HG02588 (cell line): ENCODE results near the gene FBXL12.
"Not testable (repeated sequence)": the region's sequence is repeated elsewhere in the genome, so short reads cannot be mapped to it uniquely, and the experiment has no call there.

Experiments used
- ATAC-seq: cut with Tn5 transposase; IDR thresholded peaks from one replicate; pipeline ENCODE4 v1.9.1; 2021; ENCODE audit warnings: mild to moderate bottlenecking, moderate library complexity; ENCODE audit not compliant: unreplicated experiment

FBXL12 gene, protein sequence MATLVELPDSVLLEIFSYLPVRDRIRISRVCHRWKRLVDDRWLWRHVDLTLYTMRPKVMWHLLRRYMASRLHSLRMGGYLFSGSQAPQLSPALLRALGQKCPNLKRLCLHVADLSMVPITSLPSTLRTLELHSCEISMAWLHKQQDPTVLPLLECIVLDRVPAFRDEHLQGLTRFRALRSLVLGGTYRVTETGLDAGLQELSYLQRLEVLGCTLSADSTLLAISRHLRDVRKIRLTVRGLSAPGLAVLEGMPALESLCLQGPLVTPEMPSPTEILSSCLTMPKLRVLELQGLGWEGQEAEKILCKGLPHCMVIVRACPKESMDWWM

DNA sequence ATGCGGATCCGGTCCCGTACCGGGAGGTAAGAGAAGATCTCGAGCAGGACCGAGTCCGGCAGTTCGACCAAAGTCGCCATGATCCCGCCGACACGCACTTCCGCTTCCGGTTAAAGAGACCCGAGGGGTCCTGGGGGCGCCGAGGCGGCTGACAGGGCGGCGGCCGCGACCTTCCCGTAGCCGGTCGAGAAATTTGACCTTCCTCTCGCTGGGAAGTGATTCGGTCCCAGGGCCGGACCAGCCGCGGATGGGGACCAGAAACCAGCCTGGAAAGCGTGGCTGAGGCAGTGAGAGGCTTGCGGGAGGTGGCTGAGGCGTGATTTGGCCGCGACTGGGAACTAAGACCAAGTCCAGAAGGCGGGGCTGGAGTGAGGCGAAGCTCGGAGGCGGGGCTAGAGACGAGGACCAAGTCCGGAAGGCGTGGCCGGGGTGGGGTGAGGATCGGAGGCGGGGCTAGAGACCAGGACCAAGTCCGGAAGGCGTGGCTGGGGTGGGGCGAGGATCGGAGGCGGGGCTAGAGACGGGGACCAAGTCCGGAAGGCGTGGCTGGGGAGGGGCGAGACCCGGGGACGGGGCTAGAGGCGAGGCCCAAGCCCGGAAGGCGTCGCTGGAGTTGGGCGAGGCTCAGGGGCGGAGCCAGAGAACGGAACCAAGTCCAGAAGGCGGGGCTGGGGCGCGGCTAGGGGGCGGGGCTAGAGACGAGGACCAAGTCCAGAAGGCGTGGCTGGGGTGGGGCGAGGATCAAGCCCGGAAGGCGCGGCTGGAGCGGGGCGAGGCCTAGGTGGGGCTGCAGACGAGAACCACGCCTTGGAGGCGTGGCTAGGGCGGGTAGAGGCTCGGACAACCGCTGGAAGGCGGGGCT, at the start of gene FBXL12:
FBXL12 (minus strand) TSS at position 346 of the 862 bp plus-strand sequence; CDS start at position 80, 266 bp downstream.
- ATAC-seq, result peak; percentile 83

DNA sequence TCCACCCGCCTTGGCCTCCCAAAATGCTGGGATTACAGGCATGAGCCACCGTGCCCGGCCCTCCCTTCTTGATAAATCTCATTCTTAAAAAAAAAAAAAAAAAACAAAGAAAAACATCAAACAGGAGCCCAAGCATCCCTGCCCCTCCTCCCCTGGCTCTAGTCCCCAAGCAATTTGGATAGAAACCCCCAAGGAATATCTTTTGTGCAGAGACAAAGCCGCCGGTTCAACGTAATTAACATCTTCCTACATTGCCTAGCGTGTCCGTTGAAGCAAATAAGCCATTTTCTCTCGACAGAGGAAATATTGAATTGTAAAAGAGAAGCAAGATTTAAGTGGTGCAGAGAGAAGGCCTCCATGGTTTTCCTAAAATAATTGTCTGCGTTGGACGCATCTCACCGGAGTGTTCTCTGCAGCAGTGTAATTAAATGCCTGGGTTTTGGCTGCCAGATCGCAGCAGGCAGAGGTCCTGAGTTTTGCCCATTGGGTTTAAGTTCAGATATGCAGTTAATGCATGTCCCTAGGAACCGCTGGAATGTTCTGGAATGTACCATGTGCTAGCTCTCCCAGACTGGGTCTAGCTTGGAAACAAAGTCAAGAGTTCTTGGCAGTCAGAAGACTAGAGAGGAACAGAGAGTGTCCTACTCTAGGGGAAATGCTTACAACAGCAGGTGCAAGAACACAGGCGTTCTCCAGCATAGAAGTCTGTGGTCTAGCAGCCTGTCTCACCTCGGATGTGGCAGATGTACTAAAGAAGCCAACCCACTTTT, 47.0 kb upstream of the FBXL12 start:
- ATAC-seq, result no peak

DNA sequence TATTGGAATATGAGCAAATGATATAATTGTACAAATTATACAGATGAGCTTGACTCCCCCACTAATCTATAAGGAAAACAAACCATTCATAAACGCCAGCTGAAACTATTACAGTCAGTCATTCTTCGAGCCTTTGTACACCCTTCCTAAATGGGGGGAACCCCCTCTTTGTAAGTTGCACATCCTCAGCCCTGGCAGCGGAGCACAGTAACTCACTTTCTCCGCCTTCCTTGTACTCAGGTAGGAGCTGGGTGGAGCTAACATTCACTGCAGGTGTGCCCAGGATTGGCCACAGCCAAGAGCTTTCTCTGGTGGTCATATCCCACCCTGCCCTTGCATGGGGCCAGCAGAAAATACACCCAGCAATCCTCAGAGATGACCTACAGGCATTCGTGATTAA, 44.9 kb upstream of the FBXL12 start:
- no peak for ATAC-seq

DNA sequence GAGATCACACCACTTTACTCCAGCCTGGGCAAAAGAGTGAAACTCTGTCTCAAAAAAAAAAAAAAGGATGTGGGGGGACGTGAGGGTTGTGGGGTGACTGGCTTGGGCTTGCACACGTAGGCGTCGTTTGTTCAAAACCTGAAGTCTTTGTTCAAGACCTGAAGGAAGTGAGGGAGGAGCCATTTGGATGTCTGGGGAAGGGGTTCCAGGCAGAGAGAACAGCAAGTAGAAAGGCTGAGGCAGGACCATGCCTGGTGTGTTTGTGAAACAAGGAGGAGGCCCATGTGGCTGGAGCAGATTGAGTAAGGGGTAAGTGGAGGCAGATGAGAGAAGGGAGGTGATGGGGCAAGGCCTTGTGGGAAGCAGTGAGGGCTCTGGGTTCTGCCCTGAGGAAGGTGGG, 44.1 kb upstream of the FBXL12 start:
- ATAC-seq, result no peak

DNA sequence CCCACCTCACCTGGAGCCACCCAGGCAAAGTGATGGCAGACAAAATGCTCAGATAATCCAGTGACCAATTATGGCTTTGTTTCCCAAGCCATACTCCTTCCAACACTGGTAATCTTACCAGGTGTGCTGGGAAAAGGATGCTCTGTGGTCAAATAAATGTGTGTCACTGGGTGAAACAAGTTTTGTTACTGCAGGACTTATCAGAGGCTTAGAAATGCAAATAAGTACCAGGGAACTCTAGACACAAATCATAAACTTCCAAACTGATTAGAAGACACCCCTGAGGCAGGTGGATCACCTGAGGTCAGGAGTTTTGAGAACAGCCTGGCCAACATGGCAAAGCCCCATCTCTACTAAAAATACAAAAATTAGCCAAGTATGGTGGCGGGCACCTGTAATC, 42.6 kb upstream of the FBXL12 start:
- ATAC-seq, result no peak

DNA sequence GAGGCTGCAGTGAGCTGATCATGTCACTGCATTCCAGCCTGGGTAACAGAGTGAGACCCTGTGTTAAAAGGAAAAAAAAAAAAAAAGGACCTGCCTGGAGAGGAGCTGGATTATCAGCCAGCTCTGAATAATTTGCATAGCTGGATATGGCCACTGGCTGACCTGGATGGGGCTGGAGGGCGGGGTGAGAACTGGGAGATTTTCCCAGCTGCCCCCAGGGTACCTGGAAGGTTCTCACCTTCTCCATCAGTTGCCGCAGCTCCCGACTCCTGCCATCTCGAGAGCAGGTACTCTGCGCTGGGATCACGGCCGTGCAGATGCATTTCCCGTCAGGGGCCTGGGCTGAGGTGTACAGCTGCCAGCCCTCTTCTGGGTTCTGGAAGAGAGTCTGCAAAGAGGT, 41.5 kb upstream of the FBXL12 start:
- no peak for ATAC-seq

DNA sequence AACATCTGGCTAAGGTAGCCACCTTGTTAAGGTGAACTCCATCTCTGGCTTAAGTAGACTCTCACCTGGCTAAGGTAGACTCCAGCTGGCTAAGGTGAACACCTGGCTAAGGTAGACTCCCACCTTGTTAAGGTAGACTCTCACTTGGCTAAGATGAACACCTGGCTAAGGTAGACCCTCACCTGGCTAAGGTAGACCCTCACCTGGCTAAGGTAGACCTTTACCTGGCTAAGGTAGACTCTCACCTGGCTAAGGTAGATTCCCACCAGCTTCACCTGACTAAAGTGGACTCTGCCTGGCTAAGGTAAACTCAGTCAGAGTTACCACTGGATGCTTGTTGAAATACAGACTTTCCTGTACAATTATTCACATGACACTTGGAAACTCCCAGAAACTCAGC, 39.9 kb upstream of the FBXL12 start:
- ATAC-seq, result no peak

DNA sequence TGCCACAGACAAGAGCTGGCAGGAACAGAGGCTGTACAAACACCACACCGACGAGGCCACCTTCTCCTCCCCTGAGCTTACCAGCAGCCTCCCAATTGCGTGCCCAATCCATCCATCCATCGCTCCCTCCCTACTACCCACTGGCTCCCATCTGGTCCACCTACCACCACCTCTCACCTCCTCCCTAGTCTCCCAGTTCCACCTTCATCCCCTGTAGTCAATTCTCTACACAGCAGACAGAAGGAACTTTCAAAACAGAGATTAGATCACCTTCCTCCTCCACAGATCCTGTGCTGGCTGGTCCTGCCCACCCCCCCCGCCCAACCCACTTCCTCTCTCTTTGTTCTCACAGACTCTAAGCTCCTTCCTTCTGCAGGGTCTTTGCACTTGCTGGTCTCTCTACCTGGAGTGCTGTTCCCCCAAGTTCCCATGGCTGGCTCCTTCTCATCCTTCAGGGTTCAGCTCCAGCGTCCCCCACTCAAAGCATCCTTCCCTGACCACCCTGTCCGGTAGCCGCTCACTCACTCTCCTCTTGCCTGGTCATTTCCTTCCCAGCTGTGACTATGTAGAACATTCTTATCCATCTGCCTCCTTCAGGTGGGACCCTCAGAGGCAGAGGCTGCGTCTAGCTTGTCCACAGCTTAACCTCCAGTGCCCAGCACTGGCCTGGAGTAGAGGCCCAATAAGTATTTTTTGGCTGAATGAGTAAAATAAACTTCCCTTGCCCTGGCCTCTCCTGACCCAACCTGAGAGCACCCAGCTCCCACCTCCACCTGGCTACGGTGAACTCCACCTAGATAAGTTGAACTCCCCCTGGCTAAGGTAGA, 39.3 kb upstream of the FBXL12 start:
- ATAC-seq, result no peak

DNA sequence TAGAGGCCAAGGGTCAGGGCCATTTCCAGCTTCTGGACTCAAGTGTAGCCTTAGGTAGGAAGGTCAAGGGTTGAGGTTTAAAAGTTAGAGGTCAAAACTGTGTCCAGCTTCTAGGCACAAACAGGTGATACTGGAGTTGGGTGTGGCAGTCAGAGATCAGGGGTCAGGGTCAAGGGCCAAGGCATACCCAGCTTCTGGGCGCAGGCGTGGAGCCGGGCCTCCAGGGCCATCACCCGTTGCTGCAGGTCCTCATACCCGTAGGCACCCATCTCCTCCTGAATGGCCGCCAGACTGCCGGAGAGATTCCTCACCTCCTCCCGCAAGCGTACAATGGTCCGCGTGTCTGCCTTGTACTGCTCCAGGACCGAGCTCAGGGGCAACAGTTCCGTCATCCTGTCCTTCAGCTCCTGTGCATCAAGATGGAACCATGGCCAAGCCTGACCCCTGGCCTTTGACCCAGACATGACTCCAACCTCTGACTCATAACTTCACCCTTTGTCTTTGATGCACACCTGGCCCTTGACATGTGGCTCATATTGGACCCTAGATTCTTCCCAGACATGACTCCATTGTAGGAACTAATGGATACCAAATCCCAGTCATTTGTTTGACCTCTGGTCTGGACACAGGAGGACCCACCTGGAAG, 38.3 kb upstream of the FBXL12 start:
- no peak for ATAC-seq

DNA sequence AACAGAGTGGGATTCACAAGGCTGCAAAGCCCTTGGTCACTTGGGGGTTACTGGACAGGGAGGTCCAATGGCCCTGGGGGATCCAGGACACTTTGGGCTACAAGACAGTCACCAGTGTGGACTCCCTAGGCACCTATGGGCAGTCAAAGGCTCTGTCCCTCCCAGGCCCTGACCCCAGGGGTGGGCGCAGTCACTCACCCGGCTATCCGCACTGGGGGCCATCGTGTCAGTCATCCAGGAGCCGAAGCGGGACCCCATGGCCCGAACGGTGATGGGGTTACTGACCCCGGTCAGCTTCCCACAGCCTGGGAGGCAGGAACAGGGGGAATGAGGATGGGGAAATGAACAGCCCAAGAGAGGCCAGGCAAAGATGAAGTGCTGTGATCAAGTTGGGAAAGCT, 37.7 kb upstream of the FBXL12 start:
- no peak for ATAC-seq

DNA sequence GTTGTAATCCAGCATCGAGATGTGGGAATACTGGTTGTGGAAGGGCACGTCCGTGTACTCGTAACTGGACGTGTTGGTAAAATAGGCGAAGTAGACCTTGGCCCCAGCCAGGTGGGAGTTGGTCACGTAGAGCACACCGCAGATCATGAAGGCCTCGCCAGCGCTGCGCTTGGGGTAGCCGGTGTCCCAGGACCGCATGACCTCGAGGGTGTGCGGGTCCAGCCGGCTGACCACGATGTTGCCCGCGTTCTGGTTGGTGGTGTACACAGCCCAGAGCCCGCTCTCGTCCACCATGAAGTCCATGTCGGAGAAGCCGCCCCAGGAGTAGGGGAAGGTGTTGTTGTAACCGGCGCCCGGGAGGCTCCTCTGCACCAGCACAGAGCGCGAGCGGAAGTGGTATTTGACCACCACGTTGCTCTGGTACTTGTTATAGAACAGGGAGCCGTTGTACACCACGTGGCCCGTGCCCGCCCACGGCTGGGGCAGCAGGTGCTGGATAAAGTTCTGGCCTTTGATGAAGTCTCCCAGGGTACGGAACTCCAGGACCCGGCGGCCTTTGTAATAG, 35.5 kb upstream of the FBXL12 start:
- ATAC-seq, result no peak

DNA sequence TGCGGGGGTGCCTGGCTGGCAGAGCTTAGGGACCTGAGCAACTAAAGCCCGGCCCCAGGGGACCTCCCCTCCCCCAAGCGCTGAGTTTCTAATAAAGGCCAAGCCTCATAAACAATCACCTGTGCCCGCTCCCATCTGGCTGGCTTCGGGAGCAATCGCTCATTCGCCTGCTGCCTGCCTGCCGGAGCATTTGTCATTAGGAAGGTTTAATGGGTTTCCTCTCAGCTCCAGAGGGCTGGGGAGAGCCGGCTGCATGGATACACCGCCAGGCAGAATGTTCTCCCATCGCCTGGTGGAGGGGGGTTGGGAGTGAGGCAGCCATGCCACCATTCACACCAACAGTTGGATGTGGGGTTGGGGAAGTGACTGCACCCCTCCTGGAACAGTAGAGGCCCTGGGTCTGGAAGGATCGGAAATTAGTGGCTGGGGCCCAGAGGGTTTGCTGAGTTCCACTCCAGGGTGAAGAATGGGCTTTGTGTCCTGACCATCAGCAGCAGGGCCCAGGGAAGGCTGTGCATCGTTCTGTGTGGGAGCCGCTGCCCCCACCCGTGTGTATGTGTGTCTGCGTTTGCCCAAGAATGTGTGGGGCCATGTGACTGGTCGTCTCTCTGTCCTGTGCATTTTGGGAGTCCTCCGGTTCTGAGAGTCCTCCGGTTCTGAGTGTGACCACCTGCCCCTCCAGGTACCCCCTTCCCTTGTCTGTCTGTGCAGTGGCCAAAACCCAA, 31.5 kb upstream of the FBXL12 start:
- ATAC-seq, result no peak

DNA sequence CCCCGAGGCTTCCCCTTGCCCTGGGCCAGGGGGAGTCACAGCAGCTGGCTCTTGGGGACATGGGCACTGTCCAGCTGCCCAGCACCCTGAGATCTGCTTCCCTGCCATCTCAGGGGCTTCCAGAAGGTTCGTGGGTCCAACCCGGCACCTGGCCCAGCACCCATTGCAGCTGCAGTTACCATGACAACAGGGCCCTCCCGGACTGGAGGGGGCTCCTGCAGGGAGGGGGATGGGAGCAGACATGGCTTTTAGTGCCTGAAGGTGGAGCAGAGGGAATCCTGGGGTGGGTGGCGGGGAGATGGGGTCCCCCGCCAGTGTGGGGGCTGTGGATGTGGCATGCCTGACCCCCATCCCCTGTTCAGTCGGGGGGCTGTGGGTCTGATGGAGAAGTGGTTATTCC, 30.9 kb upstream of the FBXL12 start:
- no peak for ATAC-seq

DNA sequence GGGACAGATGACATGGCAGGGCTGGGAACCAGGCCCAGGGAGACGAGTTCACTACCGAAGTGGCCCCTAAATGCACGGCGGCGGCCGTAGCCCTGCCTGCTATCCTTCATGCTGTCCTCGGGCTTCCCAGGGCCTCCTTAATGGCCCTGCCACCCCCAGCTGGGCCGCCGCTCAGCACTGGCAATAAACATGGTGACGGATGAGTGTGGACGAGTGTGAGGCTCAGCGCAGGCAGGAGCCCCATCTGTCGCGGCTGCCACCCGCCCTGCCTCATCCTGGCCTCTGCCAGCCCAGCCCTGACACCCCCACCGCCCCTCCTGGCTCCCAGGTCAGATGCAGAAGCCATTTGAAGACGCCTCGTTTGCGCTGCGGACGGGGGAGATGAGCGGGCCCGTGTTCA, 29.9 kb upstream of the FBXL12 start:
- ATAC-seq, result no peak

DNA sequence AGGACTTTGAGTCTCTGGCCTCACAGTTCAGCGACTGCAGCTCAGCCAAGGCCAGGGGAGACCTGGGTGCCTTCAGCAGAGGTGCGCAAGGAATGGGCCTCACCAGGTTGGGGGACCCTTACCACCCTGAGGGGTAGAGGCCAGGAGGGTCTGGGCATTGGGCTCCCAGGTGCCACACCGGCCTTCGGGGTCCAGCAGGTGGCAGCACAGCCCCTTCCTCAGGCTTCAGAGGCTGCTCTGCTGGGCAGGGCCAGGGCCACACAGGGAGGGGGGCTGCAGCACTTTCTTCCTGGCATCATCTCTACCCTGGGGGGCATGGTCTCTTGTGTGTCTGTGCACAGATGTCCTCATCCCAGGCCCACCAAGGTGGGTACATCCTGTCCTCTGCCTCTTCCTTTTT, 29.2 kb upstream of the FBXL12 start:
- ATAC-seq, result no peak

DNA sequence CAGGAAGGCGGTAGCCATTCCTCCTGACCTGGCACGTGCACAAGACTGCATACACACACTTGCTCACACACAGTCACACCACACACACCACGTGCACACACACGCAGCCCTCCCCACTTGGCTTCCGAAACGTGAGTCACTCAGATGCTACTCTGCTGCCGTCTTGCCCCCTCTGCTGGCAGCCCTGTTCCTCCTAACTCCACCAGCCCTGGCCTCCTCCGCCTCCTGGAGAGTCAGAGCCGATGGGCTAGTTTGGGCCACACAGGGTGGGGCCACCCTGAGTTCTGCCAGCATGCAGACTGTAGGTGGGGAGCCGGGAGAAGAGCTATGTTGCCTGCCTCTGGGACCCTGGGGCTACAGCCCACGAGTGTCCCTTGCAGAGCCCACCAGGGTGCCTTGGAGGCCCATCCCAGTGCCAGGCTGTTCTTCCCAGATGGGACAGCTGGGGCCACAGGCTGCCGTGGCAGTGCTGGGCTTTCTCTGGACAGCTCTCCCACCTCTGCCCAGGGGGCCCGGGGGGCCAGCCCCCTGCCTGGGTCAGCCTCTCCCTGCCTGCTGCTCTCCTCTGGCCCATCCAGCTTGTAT, 28.3 kb upstream of the FBXL12 start:
- no peak for ATAC-seq

DNA sequence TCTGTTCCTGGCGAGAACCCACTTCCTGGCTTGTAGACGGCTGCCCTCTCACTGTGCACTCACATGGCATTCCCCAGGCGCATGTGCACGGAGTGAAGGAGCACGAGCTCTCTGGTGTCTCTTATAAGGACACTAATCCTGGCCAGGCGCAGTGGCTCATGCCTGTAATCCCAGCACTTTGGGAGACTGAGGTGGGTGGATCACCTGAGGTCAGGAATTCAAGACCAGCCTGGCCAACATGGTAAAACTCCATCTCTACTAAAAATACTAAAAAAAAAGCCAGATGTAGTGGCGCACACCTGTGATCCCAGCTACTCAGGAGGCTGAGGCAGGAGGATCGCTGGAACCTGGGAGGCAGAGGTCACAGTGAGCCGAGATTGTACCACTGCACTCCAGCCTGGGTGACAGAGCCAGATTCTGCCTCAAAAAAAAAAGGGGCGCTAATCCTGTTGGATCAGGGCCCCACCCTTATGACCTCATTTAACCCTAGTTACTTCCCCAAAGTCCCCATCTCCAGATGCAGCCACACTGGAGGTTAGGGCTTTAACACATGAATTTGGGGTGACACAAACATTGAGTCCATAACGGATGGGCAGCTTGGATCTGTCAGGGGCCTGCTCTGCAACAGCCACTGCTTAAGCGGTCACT, 24.9 kb upstream of the FBXL12 start:
- not testable (repeated sequence) for ATAC-seq
